Natural killer cell treated with Interleukin-12 subunit alpha and Interleukin-12 subunit beta and Interleukin-15 and Interleukin-18, amount 100 ng/mL, for 72 hours (primary cell): ENCODE measurements around the gene GGTLC2. TPM values are rescaled to one million over a fixed set of nuclear protein-coding genes. Genes with fewer than 3 reads are reported as not detected.
A peak's percentile ranks its signal among the peaks of the same experiment; 100 is the strongest.
"Not testable (repeated sequence)": the region's sequence is repeated elsewhere in the genome, so short reads cannot be mapped to it uniquely, and the experiment has no call there.

Experiments
- ATAC-seq, 2 donors: fragments of 150-1000 bp; cut with Tn5 transposase in 1 of 2; sonication (Bioruptor Pico), chemical (Tn5 transposase) in 1 of 2; 2 replicates each; pipeline ENCODE4 v1.10.0; 2021
- DNase-seq: peaks from one replicate; pipeline ENCODE4 v3.0.0; 2022; ENCODE audit warnings: low spot score
- H3K27ac Mint-ChIP-seq, 2 donors: 1 replicate in 1 of 2; 2 replicates in 1 of 2; pipeline ENCODE4 v1.8.0; 2022; ENCODE audit warnings: mixed read lengths in 2 of 2, mild to moderate bottlenecking in 1 of 2, moderate library complexity in 1 of 2
- H3K27me3 Mint-ChIP-seq, 2 donors: 1 replicate in 1 of 2; 2 replicates in 1 of 2; pipeline ENCODE4 v1.8.0; 2022; ENCODE audit warnings: mixed read lengths in 2 of 2
- H3K36me3 Mint-ChIP-seq: one replicate; pipeline ENCODE4 v1.8.0; 2022; ENCODE audit warnings: mixed read lengths
- H3K4me1 Mint-ChIP-seq, 2 donors: 1 replicate in 1 of 2; 2 replicates in 1 of 2; pipeline ENCODE4 v1.8.0; 2022; ENCODE audit warnings: low read depth in 2 of 2, mixed read lengths in 2 of 2, mild to moderate bottlenecking in 1 of 2
- H3K4me3 Mint-ChIP-seq: one replicate; pipeline ENCODE4 v1.8.0; 2022; ENCODE audit warnings: mixed read lengths
- H3K9me3 Mint-ChIP-seq: 2 replicates; pipeline ENCODE4 v1.8.0; 2022; ENCODE audit warnings: mixed read lengths
- total RNA-seq, 2 donors: library from RNA; stranded (reverse); gene quantifications; one replicate each; pipeline ENCODE4 v1.2.3, GENCODE V29; 2022

Gene GGTLC2
- total RNA-seq, 2 donors from 2014 or later = not detected

DNA sequence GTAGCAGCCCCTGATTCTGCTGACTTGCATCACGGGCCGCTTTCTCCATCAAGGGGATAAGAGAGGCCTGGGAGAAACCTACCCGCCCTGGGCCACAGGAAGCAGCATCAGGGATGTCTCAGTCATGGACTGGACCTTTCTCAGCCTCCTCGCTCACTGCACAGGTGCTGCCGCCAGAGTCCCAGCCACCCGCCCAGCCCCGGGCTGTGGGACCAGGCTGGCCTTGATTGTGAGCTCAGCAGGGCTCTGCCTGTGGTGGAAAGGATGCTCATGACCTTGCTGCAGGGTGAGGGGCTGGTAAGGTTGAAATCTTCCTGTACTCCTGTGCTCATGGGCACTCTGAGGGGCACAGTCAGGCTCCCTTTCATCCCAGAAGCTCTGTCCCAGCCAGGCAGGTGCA is 26.0 kb upstream of the GGTLC2 start:
- Mint-ChIP-seq H3K27ac (no peak overlapping the region), H3K36me3 (no peaks in the 10 kb centered on the region), H3K4me3 (no peak overlapping the region), H3K27me3 (peaks cover 10 to 13% of the 10 kb centered on the region in 2 donors), H3K4me1 (peaks cover 5 to 7% of the 10 kb centered on the region in 2 donors), H3K9me3 (no peaks in the 10 kb centered on the region)
- DNase-seq (no peak), ATAC-seq (no peak)

DNA sequence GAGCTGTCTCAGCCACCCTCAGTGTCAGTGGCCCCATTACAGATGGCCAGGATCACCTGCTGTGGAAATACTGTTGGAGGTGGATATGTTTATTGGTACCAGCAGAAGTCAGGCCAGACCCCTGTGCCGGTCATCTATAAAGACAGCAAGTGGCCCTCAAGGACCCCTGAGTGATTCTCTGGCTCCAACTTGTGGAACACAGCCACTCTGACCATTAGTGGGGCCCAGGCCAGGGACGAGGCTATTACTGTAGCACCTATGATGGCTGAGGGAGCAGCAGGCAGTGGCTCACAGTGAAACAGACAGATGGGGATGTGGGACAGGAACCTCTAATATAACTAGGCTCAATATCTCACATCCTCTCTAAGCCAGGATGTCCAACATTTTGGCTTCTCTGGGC is 25.5 kb upstream of the GGTLC2 start:
- no peaks in the 10 kb centered on the region for H3K36me3 Mint-ChIP-seq
- H3K27me3 Mint-ChIP-seq = peaks cover 10 to 13% of the 10 kb centered on the region in 2 donors
- H3K4me1 Mint-ChIP-seq = peaks cover 5 to 7% of the 10 kb centered on the region in 2 donors
- H3K4me3 Mint-ChIP-seq = no peak overlapping the region
- no peak overlapping the region for H3K27ac Mint-ChIP-seq
- ATAC-seq = no peak
- H3K9me3 Mint-ChIP-seq = no peaks in the 10 kb centered on the region
- no peak for DNase-seq

DNA sequence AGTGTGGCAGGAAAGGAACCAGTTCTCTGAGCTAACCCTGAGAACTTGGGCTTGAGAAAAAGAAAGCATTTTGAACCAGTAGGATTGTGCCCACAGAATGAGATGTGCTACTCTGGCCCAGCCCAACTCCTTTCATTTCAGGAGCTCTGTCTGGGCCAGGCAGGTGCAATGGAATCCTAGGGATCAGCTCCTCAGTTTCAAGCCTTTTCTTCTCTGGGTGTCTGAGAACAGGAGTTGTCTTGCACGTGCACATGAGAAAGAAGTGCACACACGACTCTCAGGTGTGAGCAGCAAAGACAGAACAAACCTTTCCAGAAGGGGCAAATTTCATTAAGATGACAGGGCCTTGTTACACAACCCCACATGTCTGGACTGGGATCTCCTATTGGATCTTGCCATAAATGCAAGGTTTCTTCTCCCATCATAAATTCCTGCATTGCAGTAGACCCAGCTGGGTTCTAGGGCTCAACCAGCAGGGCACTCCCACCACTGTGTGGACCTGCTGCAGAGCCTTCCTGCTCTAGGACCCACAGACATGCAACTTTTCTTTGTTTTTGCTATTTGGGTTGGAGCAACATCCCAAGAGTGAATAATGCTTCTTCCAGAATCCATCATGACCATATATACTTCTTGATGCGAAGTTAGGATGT is 24.5 kb upstream of the GGTLC2 start:
- Mint-ChIP-seq H3K4me3 (no peak overlapping the region), H3K36me3 (peaks cover 4% of the 10 kb centered on the region), H3K27ac (no peak overlapping the region), H3K9me3 (no peaks in the 10 kb centered on the region), H3K4me1 (peaks cover 5 to 7% of the 10 kb centered on the region in 2 donors), H3K27me3 (peaks cover 10 to 14% of the 10 kb centered on the region in 2 donors)
- DNase-seq (no peak), ATAC-seq (no peak)

- not testable (repeated sequence) for H3K4me1 Mint-ChIP-seq
Measured at GRCh38 chr22:22628546-22629495, 15.6 kb upstream of the GGTLC2 start.

GRCh38 chr22:22631223-22631652 is 13.2 kb upstream of the GGTLC2 start:
- H3K9me3 Mint-ChIP-seq, H3K4me3 Mint-ChIP-seq, H3K27me3 Mint-ChIP-seq, DNase-seq, ATAC-seq, H3K4me1 Mint-ChIP-seq, H3K27ac Mint-ChIP-seq, H3K36me3 Mint-ChIP-seq: not testable (repeated sequence)

More at GRCh38 chr22:22628546-22629495, 15.6 kb upstream of the GGTLC2 start:
- not testable (repeated sequence) for DNase-seq, H3K9me3 Mint-ChIP-seq, H3K27me3 Mint-ChIP-seq, H3K27ac Mint-ChIP-seq, H3K4me3 Mint-ChIP-seq, H3K36me3 Mint-ChIP-seq
- ATAC-seq = peak; percentile 54 to 60

GRCh38 chr22:22632226-22632625 is 12.2 kb upstream of the GGTLC2 start:
- not testable (repeated sequence) for H3K4me1 Mint-ChIP-seq, H3K4me3 Mint-ChIP-seq, H3K27ac Mint-ChIP-seq, ATAC-seq, DNase-seq, H3K27me3 Mint-ChIP-seq, H3K9me3 Mint-ChIP-seq, H3K36me3 Mint-ChIP-seq

DNA sequence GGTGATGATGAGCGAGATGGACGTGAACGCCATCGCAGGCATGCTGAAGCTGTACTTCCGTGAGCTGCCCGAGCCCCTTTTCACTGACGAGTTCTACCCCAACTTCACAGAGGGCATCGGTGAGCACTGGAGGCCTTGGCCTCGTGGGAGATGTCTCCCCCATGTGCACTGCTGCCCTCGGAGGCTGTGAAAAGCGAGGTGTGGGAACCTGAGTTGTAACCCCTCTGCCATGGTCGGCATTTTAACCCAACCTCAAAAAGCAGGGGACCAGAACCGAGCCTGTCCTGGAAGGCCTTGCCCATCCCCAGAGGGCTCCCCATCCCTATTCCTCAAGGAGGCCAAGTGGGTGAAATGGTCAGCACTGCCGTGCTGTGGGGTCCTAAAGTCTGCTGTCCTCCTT is 10.9 kb upstream of the GGTLC2 start:
- not testable (repeated sequence) for H3K27me3 Mint-ChIP-seq, H3K4me3 Mint-ChIP-seq, H3K27ac Mint-ChIP-seq, H3K4me1 Mint-ChIP-seq, H3K9me3 Mint-ChIP-seq, H3K36me3 Mint-ChIP-seq, ATAC-seq, DNase-seq

DNA sequence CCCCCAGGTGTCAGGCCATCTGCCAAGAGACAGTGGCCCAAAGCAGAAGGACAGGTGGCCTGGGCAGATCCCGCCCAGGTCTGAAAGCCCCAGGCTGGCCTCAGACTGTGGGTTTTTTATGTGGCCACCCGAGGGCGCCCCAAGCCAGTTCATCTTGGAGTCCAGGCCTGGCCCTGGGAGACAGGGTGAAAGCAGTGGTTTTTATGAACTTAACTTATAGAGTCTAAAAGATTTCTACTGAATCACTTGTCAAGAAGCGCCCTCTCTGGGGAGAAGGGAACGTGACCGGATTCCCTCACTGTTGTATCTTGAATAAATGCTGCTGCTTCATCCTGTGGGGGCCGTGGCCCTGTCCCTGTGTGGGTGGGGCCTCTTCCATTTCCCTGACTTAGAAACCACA is 8.2 kb upstream of the GGTLC2 start:
- DNase-seq, H3K36me3 Mint-ChIP-seq, H3K27me3 Mint-ChIP-seq, H3K4me1 Mint-ChIP-seq, H3K4me3 Mint-ChIP-seq, H3K9me3 Mint-ChIP-seq, H3K27ac Mint-ChIP-seq, ATAC-seq: not testable (repeated sequence)

DNA sequence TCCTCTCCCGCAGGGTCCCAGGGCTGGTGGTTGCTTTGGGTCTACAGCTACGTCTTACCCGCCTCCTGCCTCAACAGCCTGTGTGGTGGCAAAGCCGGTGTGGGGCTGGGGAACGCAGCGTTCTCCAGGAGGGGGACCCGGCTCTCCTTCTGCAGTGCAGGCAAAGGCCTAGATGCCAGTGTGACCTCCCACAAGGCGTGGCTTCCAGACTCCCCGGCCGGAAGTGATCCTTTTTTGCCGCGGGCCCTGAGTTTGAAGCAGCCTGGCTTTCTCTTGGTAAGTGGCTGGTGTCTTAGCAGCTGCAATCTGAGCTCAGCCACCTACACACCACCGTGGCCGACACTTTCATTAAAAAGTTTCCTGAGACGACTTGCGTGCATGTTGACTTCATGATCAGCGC is 6.1 kb upstream of the GGTLC2 start:
- not testable (repeated sequence) for H3K36me3 Mint-ChIP-seq, DNase-seq, ATAC-seq, H3K4me3 Mint-ChIP-seq, H3K9me3 Mint-ChIP-seq, H3K27ac Mint-ChIP-seq, H3K4me1 Mint-ChIP-seq, H3K27me3 Mint-ChIP-seq

- H3K9me3 Mint-ChIP-seq, H3K27me3 Mint-ChIP-seq, H3K36me3 Mint-ChIP-seq, H3K4me3 Mint-ChIP-seq, H3K27ac Mint-ChIP-seq, ATAC-seq, DNase-seq, H3K4me1 Mint-ChIP-seq: not testable (repeated sequence)
Measured at GRCh38 chr22:22642255-22642654, 2.2 kb upstream of the GGTLC2 start.

GRCh38 chr22:22645969-22646368 is 1.6 kb downstream of the GGTLC2 start:
- not testable (repeated sequence) for DNase-seq, H3K4me3 Mint-ChIP-seq, H3K27ac Mint-ChIP-seq, ATAC-seq, H3K36me3 Mint-ChIP-seq, H3K4me1 Mint-ChIP-seq, H3K27me3 Mint-ChIP-seq, H3K9me3 Mint-ChIP-seq

DNA sequence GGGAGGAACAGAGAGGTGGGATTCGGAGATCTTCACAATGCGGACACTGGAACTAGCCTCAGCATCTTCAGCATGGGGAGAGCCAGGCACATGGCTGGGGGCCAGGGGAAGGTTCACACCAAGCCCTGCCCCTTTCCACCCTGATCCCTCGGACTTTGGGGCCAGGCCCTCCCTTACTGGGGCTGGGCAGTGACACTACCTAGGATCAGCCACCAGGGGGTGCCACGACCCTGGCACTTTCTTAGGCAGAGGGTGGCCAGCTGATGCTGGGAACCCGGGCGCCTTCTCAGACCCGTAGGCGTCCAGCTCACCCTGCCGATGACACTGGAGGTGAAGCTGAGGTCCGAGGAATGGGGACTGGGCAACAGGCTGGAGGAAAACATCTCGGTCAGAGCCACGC is 3.5 kb downstream of the GGTLC2 start:
- H3K4me1 Mint-ChIP-seq, ATAC-seq, DNase-seq, H3K9me3 Mint-ChIP-seq, H3K27ac Mint-ChIP-seq, H3K27me3 Mint-ChIP-seq, H3K4me3 Mint-ChIP-seq, H3K36me3 Mint-ChIP-seq: not testable (repeated sequence)

DNA sequence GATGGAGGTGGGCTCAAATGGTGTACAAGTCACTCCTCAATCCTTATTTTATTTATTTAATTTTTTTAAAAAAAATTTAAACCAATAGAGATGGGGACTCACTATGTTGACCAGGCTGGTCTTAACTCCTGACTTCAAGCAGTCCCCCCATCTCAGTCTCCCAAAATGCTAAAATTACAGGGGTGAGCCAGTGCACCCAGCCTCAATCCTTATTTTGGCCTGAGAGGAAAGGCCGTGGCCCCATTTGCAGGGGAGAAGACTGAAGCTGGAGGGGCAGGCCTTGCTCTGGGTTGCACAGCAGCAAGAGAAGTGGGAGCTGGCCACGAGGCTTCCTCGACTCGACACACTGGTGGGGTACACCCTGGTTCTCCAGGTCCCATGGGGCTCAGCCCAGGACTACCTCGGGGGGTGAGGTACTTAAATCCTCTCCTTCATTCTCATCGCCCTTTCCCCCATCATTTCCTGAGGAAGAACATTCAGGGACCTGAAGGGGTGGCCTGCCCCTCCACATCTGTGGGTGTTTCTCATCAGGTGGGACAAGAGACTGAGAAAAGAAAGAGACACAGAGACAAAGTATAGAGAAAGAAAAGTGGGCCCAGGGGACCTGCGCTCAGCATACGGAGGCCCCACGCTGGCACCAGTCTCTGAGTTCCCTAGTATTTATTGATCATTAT is 4.6 kb downstream of the GGTLC2 start:
- H3K36me3 Mint-ChIP-seq, ATAC-seq, H3K4me3 Mint-ChIP-seq, H3K9me3 Mint-ChIP-seq, H3K4me1 Mint-ChIP-seq, DNase-seq, H3K27ac Mint-ChIP-seq, H3K27me3 Mint-ChIP-seq: not testable (repeated sequence)

GRCh38 chr22:22649761-22650160 is 5.3 kb downstream of the GGTLC2 start:
- not testable (repeated sequence) for DNase-seq, H3K27ac Mint-ChIP-seq, H3K4me3 Mint-ChIP-seq, H3K36me3 Mint-ChIP-seq, H3K9me3 Mint-ChIP-seq, H3K27me3 Mint-ChIP-seq, ATAC-seq, H3K4me1 Mint-ChIP-seq
